Chondrocyte (in vitro differentiated cells): Measurements from ENCODE around the gene QRFPR. TPM values are rescaled to one million over a fixed set of nuclear protein-coding genes. Genes with fewer than 3 reads are reported as not detected.

Experiments used
- DNase-seq: peaks from one replicate; pipeline ENCODE4 v3.0.0; 2021; ENCODE audit warnings: mixed read lengths, low spot score
- H3K27ac Mint-ChIP-seq: one replicate; pipeline ENCODE4 v1.8.0; 2021; ENCODE audit warnings: mild to moderate bottlenecking, moderate library complexity, mixed read lengths; ENCODE audit not compliant: unreplicated experiment
- H3K27me3 Mint-ChIP-seq: 2 replicates; pipeline ENCODE4 v1.8.0; 2021; ENCODE audit warnings: low read depth, mixed read lengths
- H3K36me3 Mint-ChIP-seq: 2 replicates; pipeline ENCODE4 v1.8.0; 2021; ENCODE audit warnings: low read depth, mixed read lengths
- H3K4me1 Mint-ChIP-seq: 2 replicates; pipeline ENCODE4 v1.8.0; 2021; ENCODE audit warnings: low read depth, mild to moderate bottlenecking, mixed read lengths
- H3K4me3 Mint-ChIP-seq: one replicate; pipeline ENCODE4 v1.8.0; 2021; ENCODE audit warnings: mild to moderate bottlenecking, moderate library complexity, mixed read lengths; ENCODE audit not compliant: unreplicated experiment
- H3K9me3 Mint-ChIP-seq: 2 replicates; pipeline ENCODE4 v1.8.0; 2021; ENCODE audit warnings: low read depth, mixed read lengths
- total RNA-seq: library from RNA; stranded (reverse); gene quantifications from 3 replicates; pipeline ENCODE4 v1.2.1, GENCODE V29; 2021
- TF ChIP-seq, protein P1 (sequence below): fragments of 200-600 bp; sonication (generic); IDR thresholded peaks from 2 replicates; pipeline ENCODE4 v1.5.0; 2021; ENCODE audit warnings: antibody characterized with exemption, mild to moderate bottlenecking, moderate library complexity

The QRFPR gene
- total RNA-seq, 1 donor from 2014 or later = not detected

GRCh38 chr4:121400632-121401031 is 19.8 kb upstream of the QRFPR start:
- no peaks in the 10 kb centered on the region for H3K9me3 Mint-ChIP-seq
- H3K27ac Mint-ChIP-seq = no peak overlapping the region
- TF ChIP-seq, protein P1, sequence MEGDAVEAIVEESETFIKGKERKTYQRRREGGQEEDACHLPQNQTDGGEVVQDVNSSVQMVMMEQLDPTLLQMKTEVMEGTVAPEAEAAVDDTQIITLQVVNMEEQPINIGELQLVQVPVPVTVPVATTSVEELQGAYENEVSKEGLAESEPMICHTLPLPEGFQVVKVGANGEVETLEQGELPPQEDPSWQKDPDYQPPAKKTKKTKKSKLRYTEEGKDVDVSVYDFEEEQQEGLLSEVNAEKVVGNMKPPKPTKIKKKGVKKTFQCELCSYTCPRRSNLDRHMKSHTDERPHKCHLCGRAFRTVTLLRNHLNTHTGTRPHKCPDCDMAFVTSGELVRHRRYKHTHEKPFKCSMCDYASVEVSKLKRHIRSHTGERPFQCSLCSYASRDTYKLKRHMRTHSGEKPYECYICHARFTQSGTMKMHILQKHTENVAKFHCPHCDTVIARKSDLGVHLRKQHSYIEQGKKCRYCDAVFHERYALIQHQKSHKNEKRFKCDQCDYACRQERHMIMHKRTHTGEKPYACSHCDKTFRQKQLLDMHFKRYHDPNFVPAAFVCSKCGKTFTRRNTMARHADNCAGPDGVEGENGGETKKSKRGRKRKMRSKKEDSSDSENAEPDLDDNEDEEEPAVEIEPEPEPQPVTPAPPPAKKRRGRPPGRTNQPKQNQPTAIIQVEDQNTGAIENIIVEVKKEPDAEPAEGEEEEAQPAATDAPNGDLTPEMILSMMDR = no peak
- no peaks in the 10 kb centered on the region for H3K36me3 Mint-ChIP-seq
- no peak for DNase-seq
- H3K4me1 Mint-ChIP-seq = no peaks in the 10 kb centered on the region
- H3K4me3 Mint-ChIP-seq = no peak overlapping the region
- peaks cover 2% of the 10 kb centered on the region for H3K27me3 Mint-ChIP-seq

DNA sequence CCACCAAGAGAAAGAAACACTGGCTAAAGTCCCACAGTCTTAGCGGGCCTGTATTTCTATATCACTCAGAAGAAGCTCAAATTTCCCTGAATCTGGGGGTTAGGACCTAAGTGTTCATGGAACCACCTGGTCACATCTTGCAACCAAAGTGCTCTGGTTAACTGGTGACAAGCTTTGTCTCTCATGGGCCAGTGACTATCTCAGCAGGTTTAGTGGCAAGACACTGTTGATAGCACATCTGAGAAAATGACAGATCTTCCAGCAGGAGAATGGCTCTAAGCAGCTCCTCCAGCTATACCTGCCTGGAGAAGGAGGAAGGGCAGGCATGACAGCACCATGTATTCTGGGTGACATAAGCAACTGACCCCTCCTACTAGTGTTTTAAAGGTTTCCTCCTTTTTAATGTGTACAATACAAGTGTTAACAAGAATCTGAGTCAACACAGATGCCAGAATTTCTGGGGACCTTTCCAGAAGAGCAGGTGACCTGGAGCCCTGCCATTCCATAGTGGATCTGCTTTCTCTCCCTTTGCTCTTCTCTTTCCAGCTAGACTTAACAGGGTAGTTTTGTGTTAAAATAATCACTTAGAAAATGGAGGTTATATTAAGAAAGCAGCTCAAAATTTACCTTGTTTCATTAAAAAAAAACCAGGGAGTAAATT is 17.3 kb upstream of the QRFPR start:
- TF ChIP-seq, protein P1 = no peak
- Mint-ChIP-seq H3K9me3 (no peaks in the 10 kb centered on the region), H3K4me1 (no peaks in the 10 kb centered on the region), H3K27me3 (peaks cover 2% of the 10 kb centered on the region), H3K4me3 (no peak overlapping the region), H3K27ac (no peak overlapping the region), H3K36me3 (no peaks in the 10 kb centered on the region)
- DNase-seq = no peak

- TF ChIP-seq, protein P1 = no peak
- H3K27ac Mint-ChIP-seq = no peak overlapping the region
- no peaks in the 10 kb centered on the region for H3K27me3 Mint-ChIP-seq
- no peaks in the 10 kb centered on the region for H3K4me1 Mint-ChIP-seq
- DNase-seq = no peak
- H3K9me3 Mint-ChIP-seq = no peaks in the 10 kb centered on the region
- H3K4me3 Mint-ChIP-seq = no peak overlapping the region
- H3K36me3 Mint-ChIP-seq = no peaks in the 10 kb centered on the region
Measured at GRCh38 chr4:121397434-121397833, 16.6 kb upstream of the QRFPR start.

DNA sequence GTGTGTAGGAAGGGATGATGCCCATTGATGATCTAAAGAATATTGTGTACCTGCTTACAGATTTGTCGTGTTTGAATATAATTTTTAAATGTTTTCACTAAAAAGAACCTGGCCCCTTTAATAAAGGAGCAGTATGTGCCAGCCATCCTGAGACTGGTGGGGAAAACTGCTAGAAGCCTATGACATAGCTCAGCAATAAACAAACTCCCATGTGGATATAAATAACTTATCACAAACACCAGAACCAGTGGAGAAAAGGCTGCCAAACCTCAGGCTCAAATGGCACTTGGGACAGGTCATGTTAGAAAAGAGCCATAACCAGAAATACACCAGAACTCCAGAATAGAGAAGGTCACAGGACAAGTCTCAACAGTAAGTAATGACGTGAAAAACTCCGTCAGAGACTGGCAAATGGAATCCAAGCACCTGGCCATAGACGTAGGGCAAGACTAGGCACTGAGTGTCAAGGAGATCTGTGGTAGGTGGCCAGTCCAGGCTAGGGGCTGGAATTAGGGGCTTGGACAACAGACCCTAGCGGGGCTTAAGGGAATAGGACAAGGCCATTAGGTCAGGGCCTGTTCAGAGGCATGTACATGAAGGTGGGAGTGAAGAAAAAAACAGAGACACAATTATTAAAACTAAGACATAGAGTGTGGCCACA is 11.7 kb upstream of the QRFPR start:
- no peak overlapping the region for H3K4me3 Mint-ChIP-seq
- no peak overlapping the region for H3K27ac Mint-ChIP-seq
- peaks cover 3% of the 10 kb centered on the region for H3K9me3 Mint-ChIP-seq
- no peaks in the 10 kb centered on the region for H3K36me3 Mint-ChIP-seq
- TF ChIP-seq, protein P1 = no peak
- H3K4me1 Mint-ChIP-seq = peaks cover 4% of the 10 kb centered on the region
- DNase-seq = no peak
- H3K27me3 Mint-ChIP-seq = no peaks in the 10 kb centered on the region

- no peaks in the 10 kb centered on the region for H3K36me3 Mint-ChIP-seq
- H3K27ac Mint-ChIP-seq = no peak overlapping the region
- peaks cover 15% of the 10 kb centered on the region for H3K27me3 Mint-ChIP-seq
- no peak overlapping the region for H3K4me3 Mint-ChIP-seq
- H3K9me3 Mint-ChIP-seq = peaks cover 3% of the 10 kb centered on the region
- TF ChIP-seq, protein P1 = no peak
- DNase-seq = no peak
- peaks cover 4% of the 10 kb centered on the region for H3K4me1 Mint-ChIP-seq
Measured at GRCh38 chr4:121390335-121390734, 9.5 kb upstream of the QRFPR start.
